SK-N-SH (cell line): ENCODE results near the gene SDS. TPM values are rescaled to one million over a fixed set of nuclear protein-coding genes. Genes with fewer than 3 reads are reported as not detected.

Source experiments
- CTCF ChIA-PET: fragments of 300-600, 350-600 bp; formaldehyde crosslinking; extraction: SDS; loops from one replicate; lab custom pipeline; 2021; lab: Yijun Ruan, JAX
- POLR2A ChIA-PET: fragments of 350-600 bp; sonication (Branson Sonifier 250); formaldehyde crosslinking; extraction: SDS; loops from one replicate; lab custom pipeline; 2020; ENCODE audit warnings: antibody characterized with exemption, inconsistent platforms; lab: Yijun Ruan, JAX
- DNase-seq: peaks from one replicate; pipeline ENCODE4 v3.0.0; 2012
- H2AFZ ChIP-seq: fragments of 200-600 bp; sonication (generic); 2 replicates; pipeline ENCODE4 v1.8.1; 2016; ENCODE audit warnings: antibody characterized with exemption, mild to moderate bottlenecking, low read depth
- H3F3A ChIP-seq: fragments of 200-600 bp; sonication (generic); replicated peaks from 2 replicates; pipeline ENCODE3; 2016; ENCODE audit warnings: antibody characterized with exemption, mild to moderate bottlenecking; ENCODE audit not compliant: insufficient read depth
- H3K27ac ChIP-seq, 2 experiments: fragments of 200-500 bp in 1 of 2; fragments of 200-600 bp in 1 of 2; sonication (Bioruptor generic) in 1 of 2; sonication (generic), shearing (Covaris generic) in 1 of 2; 2 replicates each; pipeline versions ENCODE4 v1.5.1 to v1.6.1; 2014 to 2016; ENCODE audit warnings: low read depth in 2 of 2, inconsistent platforms in 1 of 2, low read length in 1 of 2, mild to moderate bottlenecking in 1 of 2, mixed read lengths in 1 of 2
- H3K27me3 ChIP-seq: fragments of 200-600 bp; sonication (generic), shearing (Covaris generic); 2 replicates; pipeline ENCODE4 v1.6.1; 2016; ENCODE audit warnings: mixed run types; ENCODE audit not compliant: insufficient read depth
- H3K36me3 ChIP-seq, 2 experiments: fragments of 200-500 bp in 1 of 2; fragments of 200-600 bp in 1 of 2; sonication (Bioruptor generic) in 1 of 2; sonication (generic) in 1 of 2; replicated peaks in 1 of 2; 2 replicates each; pipeline versions ENCODE3 to v1.5.1; 2014 to 2016; ENCODE audit warnings: low read length in 1 of 2, mild to moderate bottlenecking in 1 of 2; ENCODE audit not compliant: insufficient read depth in 2 of 2, control insufficient read depth in 1 of 2
- H3K4me1 ChIP-seq, 2 experiments: fragments of 200-500 bp in 1 of 2; fragments of 200-600 bp in 1 of 2; sonication (Bioruptor generic) in 1 of 2; sonication (generic), shearing (Covaris generic) in 1 of 2; 2 replicates each; pipeline versions ENCODE4 v1.5.1 to v1.6.1; 2014 to 2016; ENCODE audit warnings: low read depth in 1 of 2, low read length in 1 of 2, mixed run types in 1 of 2; ENCODE audit not compliant: insufficient read depth in 2 of 2, control insufficient read depth in 1 of 2
- H3K4me2 ChIP-seq: fragments of 200-600 bp; sonication (generic), shearing (Covaris generic); 2 replicates; pipeline ENCODE4 v1.6.1; 2017; ENCODE audit warnings: mixed run types
- H3K4me3 ChIP-seq, 2 experiments: fragments of 200-500 bp in 1 of 2; fragments of 200-600 bp in 1 of 2; sonication (Bioruptor generic) in 1 of 2; sonication (generic), shearing (Covaris generic) in 1 of 2; 2 replicates each; pipeline versions ENCODE4 v1.5.1 to v1.8.1; 2014 to 2016; ENCODE audit warnings: low read depth in 2 of 2, inconsistent platforms in 1 of 2, low read length in 1 of 2, mild to moderate bottlenecking in 1 of 2, mixed read lengths in 1 of 2, moderate library complexity in 1 of 2
- H3K79me2 ChIP-seq: fragments of 200-600 bp; sonication (generic); 2 replicates; pipeline ENCODE4 v1.8.1; 2017; ENCODE audit warnings: mild to moderate bottlenecking; ENCODE audit not compliant: insufficient read depth
- H3K9ac ChIP-seq: fragments of 200-600 bp; sonication (generic); 2 replicates; pipeline ENCODE4 v1.6.1; 2017; ENCODE audit warnings: mixed run types
- H3K9me2 ChIP-seq: fragments of 200-600 bp; sonication (generic); 2 replicates; pipeline ENCODE4 v1.6.1; 2017; ENCODE audit warnings: mixed run types
- H3K9me3 ChIP-seq: fragments of 200-600 bp; sonication (generic); 2 replicates; pipeline ENCODE4 v1.6.1; 2017; ENCODE audit warnings: mixed run types, mild to moderate bottlenecking, moderate library complexity
- H4K20me1 ChIP-seq: fragments of 200-600 bp; sonication (generic); 2 replicates; pipeline ENCODE4 v1.6.1; 2017; ENCODE audit warnings: mild to moderate bottlenecking, mixed run types; ENCODE audit not compliant: insufficient read depth
- CHD2 ChIP-seq: fragments of 150-350 bp; IDR thresholded peaks from 2 replicates; pipeline ENCODE4 v1.6.1; 2018; ENCODE audit warnings: low read length; ENCODE audit not compliant: partially characterized antibody
- EP300 ChIP-seq, 2 experiments: IDR thresholded peaks; 2 replicates each; pipeline versions ENCODE4 v1.4.0 to v1.6.1; 2012; ENCODE audit warnings: borderline replicate concordance in 1 of 2, low read depth in 1 of 2, low read length in 1 of 2
- FOSL2 ChIP-seq: IDR thresholded peaks from 2 replicates; pipeline ENCODE4 v1.4.0; 2012; ENCODE audit warnings: low read depth, mild to moderate bottlenecking, moderate library complexity, borderline replicate concordance
- FOXJ3 ChIP-seq: sonication (generic); formaldehyde crosslinking; IDR thresholded peaks from 2 replicates; pipeline ENCODE4 v1.5.1; 2020; ENCODE audit warnings: mild to moderate bottlenecking, missing genetic modification reagents
- FOXM1 ChIP-seq: IDR thresholded peaks from 2 replicates; pipeline ENCODE4 v1.4.0; 2012; ENCODE audit warnings: low read depth, mild to moderate bottlenecking
- GABPA ChIP-seq: IDR thresholded peaks from 2 replicates; pipeline ENCODE4 v1.4.0; 2012; ENCODE audit warnings: low read depth, mild to moderate bottlenecking
- JUND ChIP-seq: IDR thresholded peaks from 2 replicates; pipeline ENCODE4 v1.4.0; 2012
- MEF2A ChIP-seq: IDR thresholded peaks from 2 replicates; pipeline ENCODE4 v1.4.0; 2012; ENCODE audit warnings: low read depth, borderline replicate concordance
- NFIC ChIP-seq: IDR thresholded peaks from 2 replicates; pipeline ENCODE4 v1.4.0; 2012; ENCODE audit warnings: borderline replicate concordance
- RAD21 ChIP-seq: IDR thresholded peaks from 2 replicates; pipeline ENCODE4 v1.6.1; 2012; ENCODE audit warnings: mild to moderate bottlenecking, low read length
- RCOR1 ChIP-seq: fragments of 150-350 bp; IDR thresholded peaks from 2 replicates; pipeline ENCODE4 v1.6.1; 2017; ENCODE audit warnings: antibody characterized with exemption, low read length
- RFX5 ChIP-seq: IDR thresholded peaks from 2 replicates; pipeline ENCODE4 v1.6.1; 2012; ENCODE audit warnings: mild to moderate bottlenecking, improper control_type of control experiment, low read length
- RXRA ChIP-seq: IDR thresholded peaks from 2 replicates; pipeline ENCODE4 v1.4.0; 2012; ENCODE audit warnings: low read depth, mild to moderate bottlenecking, borderline replicate concordance
- SIN3A ChIP-seq: IDR thresholded peaks from 2 replicates; pipeline ENCODE4 v1.6.1; 2012; ENCODE audit warnings: low read depth, mild to moderate bottlenecking, low read length, moderate library complexity, borderline replicate concordance
- SMC3 ChIP-seq: IDR thresholded peaks from 2 replicates; pipeline ENCODE4 v1.6.1; 2012; ENCODE audit warnings: low read depth, low read length, improper control_type of control experiment
- TAF1 ChIP-seq: IDR thresholded peaks from 2 replicates; pipeline ENCODE4 v1.6.1; 2012; ENCODE audit warnings: low read depth, mild to moderate bottlenecking, low read length, moderate library complexity, borderline replicate concordance
- TCF12 ChIP-seq: IDR thresholded peaks from 2 replicates; pipeline ENCODE4 v1.4.0; 2012
- YY1 ChIP-seq: IDR thresholded peaks from 2 replicates; pipeline ENCODE4 v1.4.0; 2012; ENCODE audit warnings: low read depth, mild to moderate bottlenecking
- WGBS: methylation state at CpG from one replicate; pipeline ENCODE4 v1.1.6; 2017; ENCODE audit warnings: low lambda C conversion rate; 5-methylcytosine and 5-hydroxymethylcytosine counted together
- polyA plus RNA-seq, 3 experiments: library from polyadenylated mRNA; depleted of rRNA; stranded (reverse); fragments of >200 nt; gene quantifications; 2 replicates each; pipeline ENCODE4 v1.2.3, GENCODE V29; 2012
- TF ChIP-seq, protein P1 (sequence below): IDR thresholded peaks from 2 replicates; pipeline ENCODE4; 2012
- TF ChIP-seq, protein P2 (sequence below): fragments of 150-350 bp; IDR thresholded peaks from 2 replicates; pipeline ENCODE4 v1.6.1; 2017; ENCODE audit warnings: antibody characterized with exemption, low read length, low read depth, borderline replicate concordance
- TF ChIP-seq, protein P3 (sequence below): fragments of 200-600 bp; sonication (generic); IDR thresholded peaks from 2 replicates; pipeline ENCODE4 v1.6.1; 2017; ENCODE audit warnings: antibody characterized with exemption, mild to moderate bottlenecking, moderate library complexity
- TF ChIP-seq, protein P4 (sequence below): IDR thresholded peaks from 2 replicates; pipeline ENCODE4 v1.4.0; 2012; ENCODE audit warnings: low read depth
- TF ChIP-seq, protein P5 (sequence below): IDR thresholded peaks from 2 replicates; pipeline ENCODE4 v1.4.0; 2012; ENCODE audit warnings: low read depth, borderline replicate concordance

The SDS gene
- polyA plus RNA-seq, 1 of the 3 experiments (the other 2 are of a cell fraction), result 0.08 TPM

DNA sequence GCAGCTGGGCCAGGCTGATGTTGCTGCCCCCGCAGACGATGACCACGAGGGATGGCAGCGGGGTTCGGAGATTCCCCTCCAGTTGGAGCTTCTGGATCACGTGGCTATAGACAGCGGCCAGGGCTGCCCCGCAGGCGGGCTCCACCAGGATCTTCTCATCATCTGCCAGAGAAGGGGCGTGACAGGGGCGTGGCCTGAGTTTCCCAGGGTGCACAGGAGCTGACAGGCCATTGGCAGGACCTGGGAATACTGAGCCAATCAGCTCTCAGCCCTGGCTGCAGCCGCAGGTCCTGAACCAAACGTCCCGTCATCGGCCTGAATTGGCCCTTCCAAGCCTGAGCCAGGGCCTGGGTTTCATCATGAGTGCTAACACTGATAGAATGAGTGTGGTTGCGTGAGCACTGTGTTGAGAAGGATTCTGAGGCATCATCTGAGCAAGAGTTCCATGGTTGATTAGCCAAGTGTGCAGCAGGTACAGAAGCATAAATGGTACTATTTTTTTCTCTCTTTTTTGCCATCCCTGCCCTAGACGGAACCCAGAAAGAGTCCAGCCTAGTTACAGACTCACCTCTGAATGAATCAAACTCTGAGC is 10.6 kb downstream of the SDS start:
- Histone ChIP-seq H3K4me1 (no peaks in the 10 kb centered on the region), H3K9me2 (no peaks in the 10 kb centered on the region), H3K27me3 (no peaks in the 10 kb centered on the region), H3K9me3 (no peaks in the 10 kb centered on the region), H3K36me3 (peaks cover 0 to 4% of the 10 kb centered on the region in 2 experiments), H3F3A (no peaks in the 10 kb centered on the region), H3K4me2 (no peak overlapping the region), H3K4me3 (no peak overlapping the region), H3K27ac (no peak overlapping the region), H4K20me1 (no peaks in the 10 kb centered on the region), H2AFZ (no peak overlapping the region), H3K9ac (no peak overlapping the region), H3K79me2 (no peaks in the 10 kb centered on the region)
- TF ChIP-seq, protein P1, sequence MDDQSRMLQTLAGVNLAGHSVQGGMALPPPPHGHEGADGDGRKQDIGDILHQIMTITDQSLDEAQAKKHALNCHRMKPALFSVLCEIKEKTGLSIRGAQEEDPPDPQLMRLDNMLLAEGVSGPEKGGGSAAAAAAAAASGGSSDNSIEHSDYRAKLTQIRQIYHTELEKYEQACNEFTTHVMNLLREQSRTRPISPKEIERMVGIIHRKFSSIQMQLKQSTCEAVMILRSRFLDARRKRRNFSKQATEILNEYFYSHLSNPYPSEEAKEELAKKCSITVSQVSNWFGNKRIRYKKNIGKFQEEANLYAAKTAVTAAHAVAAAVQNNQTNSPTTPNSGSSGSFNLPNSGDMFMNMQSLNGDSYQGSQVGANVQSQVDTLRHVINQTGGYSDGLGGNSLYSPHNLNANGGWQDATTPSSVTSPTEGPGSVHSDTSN, result no peak
- TF ChIP-seq RCOR1 (no peak), FOXJ3 (CRISPR knock-in tag) (no peak), NFIC (no peak), FOSL2 (no peak), FOXM1 (no peak), SMC3 (no peak)
- TF ChIP-seq, protein P2, sequence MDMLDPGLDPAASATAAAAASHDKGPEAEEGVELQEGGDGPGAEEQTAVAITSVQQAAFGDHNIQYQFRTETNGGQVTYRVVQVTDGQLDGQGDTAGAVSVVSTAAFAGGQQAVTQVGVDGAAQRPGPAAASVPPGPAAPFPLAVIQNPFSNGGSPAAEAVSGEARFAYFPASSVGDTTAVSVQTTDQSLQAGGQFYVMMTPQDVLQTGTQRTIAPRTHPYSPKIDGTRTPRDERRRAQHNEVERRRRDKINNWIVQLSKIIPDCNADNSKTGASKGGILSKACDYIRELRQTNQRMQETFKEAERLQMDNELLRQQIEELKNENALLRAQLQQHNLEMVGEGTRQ, result no peak
- TF ChIP-seq, protein P3, sequence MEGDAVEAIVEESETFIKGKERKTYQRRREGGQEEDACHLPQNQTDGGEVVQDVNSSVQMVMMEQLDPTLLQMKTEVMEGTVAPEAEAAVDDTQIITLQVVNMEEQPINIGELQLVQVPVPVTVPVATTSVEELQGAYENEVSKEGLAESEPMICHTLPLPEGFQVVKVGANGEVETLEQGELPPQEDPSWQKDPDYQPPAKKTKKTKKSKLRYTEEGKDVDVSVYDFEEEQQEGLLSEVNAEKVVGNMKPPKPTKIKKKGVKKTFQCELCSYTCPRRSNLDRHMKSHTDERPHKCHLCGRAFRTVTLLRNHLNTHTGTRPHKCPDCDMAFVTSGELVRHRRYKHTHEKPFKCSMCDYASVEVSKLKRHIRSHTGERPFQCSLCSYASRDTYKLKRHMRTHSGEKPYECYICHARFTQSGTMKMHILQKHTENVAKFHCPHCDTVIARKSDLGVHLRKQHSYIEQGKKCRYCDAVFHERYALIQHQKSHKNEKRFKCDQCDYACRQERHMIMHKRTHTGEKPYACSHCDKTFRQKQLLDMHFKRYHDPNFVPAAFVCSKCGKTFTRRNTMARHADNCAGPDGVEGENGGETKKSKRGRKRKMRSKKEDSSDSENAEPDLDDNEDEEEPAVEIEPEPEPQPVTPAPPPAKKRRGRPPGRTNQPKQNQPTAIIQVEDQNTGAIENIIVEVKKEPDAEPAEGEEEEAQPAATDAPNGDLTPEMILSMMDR, result no peak
- DNase-seq, result peak; percentile 46
- ChIA-PET CTCF (no interaction called here), POLR2A (no interaction called here)
- 81% methylated on average over 9 of the region's 17 CpGs for WGBS

DNA sequence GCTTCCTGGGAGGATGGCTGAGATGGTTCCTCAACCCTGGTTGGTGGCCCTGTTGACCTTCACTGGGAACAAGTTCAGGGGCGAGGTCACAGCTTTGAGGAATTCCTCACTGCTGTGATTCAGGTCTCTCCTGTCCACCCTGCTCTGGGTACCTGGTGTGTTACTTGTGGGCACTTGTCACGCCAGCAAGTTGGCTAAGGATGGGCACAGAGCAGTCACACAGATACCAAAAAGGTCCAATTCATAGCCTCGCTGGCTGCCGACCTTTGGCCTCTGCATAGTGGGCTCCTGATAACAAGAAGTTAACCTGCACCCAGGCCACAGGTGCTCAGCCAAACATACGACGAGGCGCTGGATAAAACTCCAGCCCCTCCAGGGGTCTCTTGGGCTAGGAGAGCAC is 11.2 kb downstream of the SDS start:
- 87% methylated on average over 3 of the region's 7 CpGs for WGBS
- Histone ChIP-seq H3K4me1 (no peaks in the 10 kb centered on the region), H3K9me3 (no peaks in the 10 kb centered on the region), H3K4me2 (no peak overlapping the region), H3K27ac (no peak overlapping the region), H3K9ac (no peak overlapping the region), H3K27me3 (no peaks in the 10 kb centered on the region), H3K79me2 (no peaks in the 10 kb centered on the region), H3K4me3 (no peak overlapping the region), H3K36me3 (peaks cover 0 to 4% of the 10 kb centered on the region in 2 experiments), H3F3A (no peaks in the 10 kb centered on the region), H4K20me1 (no peaks in the 10 kb centered on the region), H3K9me2 (no peaks in the 10 kb centered on the region), H2AFZ (no peak overlapping the region)
- DNase-seq, result no peak
- POLR2A ChIA-PET, result no interaction called here
- CTCF ChIA-PET, result no interaction called here
- TF ChIP-seq TAF1 (no peak), GABPA (no peak), EP300 (IDR thresholded peaks at IDR 0.05; ENCODE audit: borderline replicate concordance in 1 of 2, low read depth in 1 of 2, low read length in 1 of 2) (no peak), YY1 (no peak), CHD2 (no peak), RXRA (no peak), JUND (no peak), RFX5 (no peak), TCF12 (no peak), SIN3A (no peak), RAD21 (no peak), FOXJ3 (CRISPR knock-in tag) (no peak), FOXM1 (no peak), MEF2A (no peak)
- TF ChIP-seq, protein P4, sequence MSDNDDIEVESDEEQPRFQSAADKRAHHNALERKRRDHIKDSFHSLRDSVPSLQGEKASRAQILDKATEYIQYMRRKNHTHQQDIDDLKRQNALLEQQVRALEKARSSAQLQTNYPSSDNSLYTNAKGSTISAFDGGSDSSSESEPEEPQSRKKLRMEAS, result no peak
- TF ChIP-seq, protein P3, result no peak
- TF ChIP-seq, protein P5, sequence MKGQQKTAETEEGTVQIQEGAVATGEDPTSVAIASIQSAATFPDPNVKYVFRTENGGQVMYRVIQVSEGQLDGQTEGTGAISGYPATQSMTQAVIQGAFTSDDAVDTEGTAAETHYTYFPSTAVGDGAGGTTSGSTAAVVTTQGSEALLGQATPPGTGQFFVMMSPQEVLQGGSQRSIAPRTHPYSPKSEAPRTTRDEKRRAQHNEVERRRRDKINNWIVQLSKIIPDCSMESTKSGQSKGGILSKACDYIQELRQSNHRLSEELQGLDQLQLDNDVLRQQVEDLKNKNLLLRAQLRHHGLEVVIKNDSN, result no peak
